Brain microvascular endothelial cell (primary cell): ENCODE results near the gene MTHFR.

Source experiments
- DNase-seq: peaks from one replicate; pipeline ENCODE4 v3.0.0-alpha.2; 2020
- H3K27ac ChIP-seq: fragments of 250-450 bp; sonication (Bioruptor Pico); 2 replicates; pipeline ENCODE4 v1.5.1; 2020; ENCODE audit warnings: mild to moderate bottlenecking, moderate library complexity
- H3K27me3 ChIP-seq: fragments of 250-450 bp; sonication (Bioruptor Pico); replicated peaks from 2 replicates; pipeline ENCODE4 v1.5.1; 2020; ENCODE audit warnings: mild to moderate bottlenecking
- H3K36me3 ChIP-seq: fragments of 250-450 bp; sonication (Bioruptor Pico); replicated peaks from 2 replicates; pipeline ENCODE4 v1.5.1; 2020; ENCODE audit warnings: mild to moderate bottlenecking
- H3K4me3 ChIP-seq: 2 replicates; pipeline ENCODE4 v1.5.1; 2011; ENCODE audit warnings: low read depth, mild to moderate bottlenecking, control low read depth, low read length, moderate library complexity
- in situ Hi-C: cut with HindIII; loops from 2 replicates; pipeline ENCODE4 v1.10.0; 2017; ENCODE audit warnings: low sequenced_read_pairs, low pct_ligation_motif_present
- TF ChIP-seq, protein P1 (sequence below): IDR thresholded peaks from 2 replicates; pipeline ENCODE4 v1.5.1; 2011; ENCODE audit warnings: low read depth, mild to moderate bottlenecking, moderate library complexity, low read length, control low read depth, inconsistent platforms; ENCODE audit errors: missing control alignments

Gene MTHFR

DNA sequence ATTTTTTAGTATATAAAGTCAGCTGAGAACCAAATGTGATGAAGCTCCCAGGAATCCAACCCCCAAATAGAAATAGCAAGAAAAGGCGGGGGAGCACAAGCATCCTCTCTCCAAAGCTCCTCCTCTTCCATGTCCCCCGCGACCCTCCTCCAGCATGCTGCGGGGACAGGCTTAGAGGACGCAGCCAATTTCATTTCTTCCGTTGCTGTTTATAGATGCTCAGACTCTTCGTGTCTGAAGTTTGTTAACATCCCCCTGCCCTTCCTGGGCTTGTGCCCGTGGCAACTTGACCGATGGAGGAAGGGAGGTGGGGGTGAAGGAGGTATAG lies 42.6 kb upstream of the MTHFR start:
- TF ChIP-seq, protein P1, sequence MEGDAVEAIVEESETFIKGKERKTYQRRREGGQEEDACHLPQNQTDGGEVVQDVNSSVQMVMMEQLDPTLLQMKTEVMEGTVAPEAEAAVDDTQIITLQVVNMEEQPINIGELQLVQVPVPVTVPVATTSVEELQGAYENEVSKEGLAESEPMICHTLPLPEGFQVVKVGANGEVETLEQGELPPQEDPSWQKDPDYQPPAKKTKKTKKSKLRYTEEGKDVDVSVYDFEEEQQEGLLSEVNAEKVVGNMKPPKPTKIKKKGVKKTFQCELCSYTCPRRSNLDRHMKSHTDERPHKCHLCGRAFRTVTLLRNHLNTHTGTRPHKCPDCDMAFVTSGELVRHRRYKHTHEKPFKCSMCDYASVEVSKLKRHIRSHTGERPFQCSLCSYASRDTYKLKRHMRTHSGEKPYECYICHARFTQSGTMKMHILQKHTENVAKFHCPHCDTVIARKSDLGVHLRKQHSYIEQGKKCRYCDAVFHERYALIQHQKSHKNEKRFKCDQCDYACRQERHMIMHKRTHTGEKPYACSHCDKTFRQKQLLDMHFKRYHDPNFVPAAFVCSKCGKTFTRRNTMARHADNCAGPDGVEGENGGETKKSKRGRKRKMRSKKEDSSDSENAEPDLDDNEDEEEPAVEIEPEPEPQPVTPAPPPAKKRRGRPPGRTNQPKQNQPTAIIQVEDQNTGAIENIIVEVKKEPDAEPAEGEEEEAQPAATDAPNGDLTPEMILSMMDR: no peak
- H3K27me3 ChIP-seq: no peaks in the 10 kb centered on the region
- in situ Hi-C loops: no loop called here
- no peak for DNase-seq
- no peak overlapping the region for H3K4me3 ChIP-seq
- no peak overlapping the region for H3K27ac ChIP-seq
- peaks cover 18% of the 10 kb centered on the region for H3K36me3 ChIP-seq

DNA sequence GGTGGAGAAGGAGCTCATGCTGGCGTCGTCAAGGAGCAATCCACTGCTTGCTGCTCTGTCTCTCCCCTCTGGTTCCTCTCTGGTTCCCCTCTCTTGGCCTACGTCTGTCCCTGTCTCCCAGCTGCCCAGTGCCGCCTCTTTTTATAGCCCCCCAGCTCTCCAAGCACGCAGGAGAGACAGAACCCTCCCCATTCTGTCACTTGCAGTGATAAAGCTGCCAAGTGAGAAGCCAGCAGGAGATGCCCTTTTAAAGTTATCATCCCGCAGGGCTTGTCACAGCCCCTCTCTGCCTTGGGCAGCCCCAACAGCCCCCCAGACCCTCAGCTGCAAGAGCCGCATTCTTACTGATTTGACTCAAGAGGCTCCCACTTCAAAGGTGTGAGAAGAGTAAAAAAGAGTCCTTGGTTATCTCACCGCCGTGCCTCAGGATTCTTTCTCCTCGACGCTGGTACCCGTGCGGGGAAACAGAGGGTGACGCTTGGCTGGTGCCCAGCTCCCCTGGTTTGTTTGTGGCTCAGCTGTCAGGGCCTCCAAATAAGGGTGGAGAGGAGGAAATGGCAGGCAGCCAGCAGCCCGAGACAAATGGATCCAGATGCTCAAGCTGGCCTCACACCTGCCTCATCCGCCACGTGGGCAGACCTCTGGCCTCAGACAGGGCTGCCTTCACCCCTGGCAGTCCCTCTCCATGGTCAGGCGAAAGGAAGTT lies 42.1 kb upstream of the MTHFR start, which contains the start of gene NPPA:
TSS of gene NPPA (minus strand) at position 117 of the 706 bp plus-strand sequence. CDS start at position 18, 99 bp downstream.
- in situ Hi-C loops: no loop called here
- TF ChIP-seq, protein P1: no peak
- H3K4me3 ChIP-seq: no peak within 1 kb of the TSS

DNA sequence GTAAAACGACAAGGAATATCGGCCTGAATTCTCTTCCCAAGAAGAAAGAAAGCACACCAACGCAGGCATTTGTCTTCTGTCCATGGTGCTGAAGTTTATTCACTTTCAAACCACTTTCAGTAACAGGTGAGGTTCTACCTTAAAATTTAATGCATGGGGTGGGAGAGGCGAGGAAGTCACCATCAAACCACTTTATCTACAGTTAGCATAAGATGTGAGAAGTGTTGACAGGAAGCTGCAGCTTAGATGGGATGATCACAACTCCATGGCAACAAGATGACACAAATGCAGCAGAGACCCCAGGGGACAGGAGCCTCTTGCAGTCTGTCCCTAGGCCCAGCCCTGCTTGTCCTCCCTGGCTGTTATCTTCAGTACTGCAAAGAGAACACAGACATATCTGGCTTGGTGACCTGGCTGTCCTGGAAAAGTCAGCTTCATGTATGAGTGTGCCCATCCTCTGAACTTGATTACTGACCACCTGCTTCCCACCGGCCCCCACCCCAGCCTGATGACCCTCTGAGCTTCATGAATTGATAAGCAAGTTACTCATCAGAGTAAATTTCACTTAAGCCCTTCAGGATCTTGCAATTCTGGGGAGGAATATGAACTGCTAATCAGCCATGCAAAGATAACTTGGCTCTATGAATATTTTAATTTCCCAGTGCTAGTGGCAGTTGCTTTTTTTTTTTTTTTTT lies 40.0 kb upstream of the MTHFR start:
- Histone ChIP-seq H3K36me3 (peaks cover 36% of the 10 kb centered on the region), H3K27me3 (no peaks in the 10 kb centered on the region), H3K4me3 (no peak overlapping the region), H3K27ac (no peak overlapping the region)
- DNase-seq: no peak
- TF ChIP-seq, protein P1: no peak
- in situ Hi-C loops: no loop called here

More for the DNA sequence above, 42.1 kb upstream of the MTHFR start, which contains the start of gene NPPA:
- no peak for DNase-seq
- Histone ChIP-seq H3K27me3 (no peaks in the 10 kb centered on the region), H3K36me3 (peaks cover 18% of the 10 kb centered on the region), H3K27ac (no peak within 1 kb of the TSS)

DNA sequence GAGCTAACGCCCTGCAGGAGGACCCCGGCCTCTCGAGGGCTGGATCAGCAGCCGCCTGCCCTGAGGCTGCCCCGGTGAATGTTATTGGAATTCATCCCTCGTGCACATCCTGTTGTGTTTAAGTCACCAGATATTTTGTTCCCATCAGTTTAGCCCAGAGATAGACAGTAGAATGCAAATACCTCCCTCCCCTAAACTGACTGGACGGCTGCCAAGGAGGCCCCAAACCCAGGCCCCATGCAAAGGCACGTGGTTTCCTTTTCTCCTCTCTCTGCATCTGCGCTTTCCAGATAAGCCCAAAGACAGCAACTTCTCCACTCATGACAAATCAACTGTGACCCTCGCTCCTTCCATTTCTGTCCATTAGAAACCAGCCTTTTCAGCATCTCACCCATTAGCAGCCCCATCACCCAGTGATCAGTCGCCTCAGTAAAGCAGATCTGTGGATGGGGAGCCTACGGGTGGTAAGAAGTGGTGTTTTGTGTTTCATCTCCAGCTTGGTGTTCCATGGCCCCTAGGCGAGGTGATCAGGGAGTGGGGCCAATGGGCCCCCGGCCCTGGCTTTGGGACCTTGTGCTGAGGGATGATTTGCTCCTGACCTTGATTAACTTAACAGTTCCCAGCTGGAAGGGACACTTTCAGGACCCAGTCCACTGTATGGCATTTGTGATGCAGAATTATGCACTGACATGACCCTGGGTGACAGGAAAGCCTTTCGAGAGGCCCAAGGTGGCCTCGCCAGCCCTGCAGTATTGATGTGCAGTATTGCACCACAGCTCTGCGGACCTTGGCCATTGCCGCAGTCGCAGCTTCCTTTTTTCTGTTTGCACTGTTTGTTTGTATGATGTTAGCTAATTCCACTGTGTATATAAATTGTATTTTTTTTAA lies 36.6 kb upstream of the MTHFR start:
- TF ChIP-seq, protein P1: no peak
- Histone ChIP-seq H3K4me3 (no peak overlapping the region), H3K27ac (no peak overlapping the region), H3K36me3 (peaks cover 68% of the 10 kb centered on the region), H3K27me3 (no peaks in the 10 kb centered on the region)
- peak; percentile 53 for DNase-seq
- in situ Hi-C loops: no loop called here

DNA sequence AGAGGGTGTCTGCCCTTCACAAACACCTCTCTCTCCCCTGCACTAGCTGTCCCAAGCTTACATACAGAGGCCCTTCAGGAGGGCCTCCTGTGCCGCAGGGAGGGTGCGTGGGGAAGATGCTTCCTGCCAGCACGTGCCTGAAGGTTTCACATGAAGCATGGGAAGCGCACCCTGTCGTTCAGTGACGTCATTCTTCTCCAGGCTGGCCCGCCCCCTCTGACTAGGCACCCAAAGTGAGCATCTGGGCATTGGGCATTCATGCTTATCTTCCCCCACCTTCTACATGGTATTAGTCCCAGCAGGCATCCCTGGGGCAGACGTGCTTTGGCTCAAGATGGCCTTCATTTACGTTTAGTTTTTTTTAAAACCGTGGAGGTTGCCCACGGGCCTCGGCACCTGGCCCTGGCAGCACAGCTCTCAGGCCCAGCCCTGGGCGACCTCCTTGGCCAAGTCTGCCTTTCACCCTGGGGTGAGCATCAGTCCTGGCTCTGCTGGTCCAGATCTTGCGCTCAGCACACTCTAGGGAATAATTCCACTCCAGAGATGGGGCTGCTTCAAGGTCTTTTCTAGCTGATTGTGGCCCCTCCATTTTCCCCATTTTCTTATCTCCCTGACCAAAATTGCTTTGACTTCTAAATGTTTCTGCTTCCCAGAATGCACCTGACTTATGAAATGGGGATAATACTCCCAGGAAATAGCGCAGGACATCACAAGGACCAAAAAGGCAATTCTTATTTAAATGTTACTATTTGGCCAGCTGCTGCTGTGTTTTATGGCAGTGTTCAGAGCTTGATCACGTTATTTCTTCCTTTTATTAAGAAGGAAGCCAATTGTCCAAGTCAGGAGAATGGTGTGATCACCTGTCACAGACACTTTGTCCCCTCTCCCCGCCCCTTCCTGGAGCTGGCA lies 35.7 kb upstream of the MTHFR start:
- H3K27ac ChIP-seq: no peak overlapping the region
- in situ Hi-C loops: no loop called here
- DNase-seq: no peak
- H3K27me3 ChIP-seq: no peaks in the 10 kb centered on the region
- TF ChIP-seq, protein P1: no peak
- peaks cover 77% of the 10 kb centered on the region for H3K36me3 ChIP-seq
- H3K4me3 ChIP-seq: no peak overlapping the region
